T-helper 1 cell (primary cell): Measurements from ENCODE around the gene MED6.

Experiments used
- DNase-seq, 5 donors: peaks; one replicate each; pipeline ENCODE4 v3.0.0-alpha.2; 2012 to 2020

The MED6 gene

GRCh38 chr14:70597731-70598130 is 2.7 kb downstream of the MED6 start:
- DNase-seq, result no peak

- no peak for DNase-seq
These were observed 4.8 kb downstream of the MED6 start for GRCh38 chr14:70595443-70596185.

GRCh38 chr14:70594461-70594860 is 6.0 kb downstream of the MED6 start:
- DNase-seq, result no peak

DNA sequence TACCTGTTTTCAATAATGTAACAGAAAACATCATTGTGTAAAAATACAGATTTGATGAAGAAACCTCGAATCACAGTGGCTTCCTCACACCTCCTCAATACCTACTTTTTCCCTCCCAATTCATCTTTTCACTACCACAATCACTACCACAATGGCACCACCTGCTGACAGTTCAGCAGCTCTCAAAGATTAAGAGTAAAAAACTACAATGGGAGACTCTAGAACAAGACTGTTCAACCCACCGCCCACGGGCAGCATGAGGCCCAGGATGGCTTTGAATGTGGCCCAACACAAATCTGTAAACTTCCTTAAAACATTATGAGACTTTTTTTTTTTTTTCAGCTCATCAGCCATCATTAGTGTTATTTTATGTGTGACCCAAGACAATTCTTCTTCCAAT is 15.2 kb downstream of the MED6 start:
- DNase-seq, result peak in 1 of 5 donors; percentile 16

DNA sequence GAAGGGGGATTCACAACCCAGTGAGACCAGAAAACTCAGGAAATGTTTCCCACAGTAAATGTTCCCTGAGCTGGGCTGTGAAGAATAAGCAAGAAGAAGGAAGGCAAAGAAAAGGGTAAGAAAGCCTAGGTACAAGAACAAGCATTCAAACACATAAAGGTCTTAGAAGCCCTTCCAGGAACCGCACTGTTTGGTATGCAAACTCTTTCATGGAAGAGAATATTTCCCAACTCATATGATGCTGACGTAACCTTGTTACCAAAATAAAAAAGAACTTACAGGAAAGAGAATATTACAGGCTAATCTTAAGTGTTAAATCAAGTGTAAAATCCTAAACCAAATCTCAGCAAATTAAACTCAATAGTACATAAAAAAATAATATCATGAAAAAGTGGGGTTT is 23.6 kb downstream of the MED6 start:
- DNase-seq, result no peak

DNA sequence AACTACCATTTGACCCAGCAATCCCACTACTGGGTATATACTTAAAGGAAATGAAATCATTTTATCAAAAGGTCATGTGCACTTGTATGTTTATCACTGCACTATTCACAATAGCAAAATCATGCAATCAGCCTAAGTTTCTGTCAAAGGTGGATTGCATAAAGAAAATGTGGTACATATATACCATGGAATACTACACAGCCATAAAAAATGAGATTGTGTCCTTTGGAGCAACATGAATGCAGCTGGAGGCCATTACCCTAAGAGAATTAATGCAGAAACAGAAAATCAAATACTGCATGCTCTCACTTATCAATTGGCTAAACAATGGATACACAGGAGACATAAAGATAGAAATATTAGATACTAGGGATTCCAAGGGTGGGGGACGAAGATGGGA is 27.4 kb downstream of the MED6 start:
- no peak for DNase-seq

DNA sequence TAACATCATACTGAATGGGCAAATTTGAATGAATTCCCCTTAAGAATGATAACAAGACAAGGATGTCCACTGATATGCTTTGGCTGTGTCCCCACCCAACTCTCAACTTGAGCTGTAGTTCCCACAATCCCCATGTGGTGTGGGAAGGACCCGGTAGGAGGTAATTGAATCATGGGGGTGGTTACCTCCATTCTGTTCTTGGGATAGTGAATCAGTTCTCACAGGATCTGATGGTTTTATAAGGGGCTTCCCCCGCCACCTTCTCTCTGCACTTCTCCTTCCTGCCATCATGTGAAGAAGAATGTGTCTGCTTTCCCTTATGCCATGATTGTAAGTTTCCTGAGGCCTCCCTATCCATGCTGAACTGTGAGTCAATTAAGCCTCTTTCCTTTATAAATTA is 29.3 kb downstream of the MED6 start:
- no peak for DNase-seq

- DNase-seq, result peak in 1 of 5 donors; percentile 57
These were observed 32.7 kb downstream of the MED6 start for GRCh38 chr14:70567791-70568190.

GRCh38 chr14:70563869-70564268 is 36.6 kb downstream of the MED6 start:
- DNase-seq, result no peak

DNA sequence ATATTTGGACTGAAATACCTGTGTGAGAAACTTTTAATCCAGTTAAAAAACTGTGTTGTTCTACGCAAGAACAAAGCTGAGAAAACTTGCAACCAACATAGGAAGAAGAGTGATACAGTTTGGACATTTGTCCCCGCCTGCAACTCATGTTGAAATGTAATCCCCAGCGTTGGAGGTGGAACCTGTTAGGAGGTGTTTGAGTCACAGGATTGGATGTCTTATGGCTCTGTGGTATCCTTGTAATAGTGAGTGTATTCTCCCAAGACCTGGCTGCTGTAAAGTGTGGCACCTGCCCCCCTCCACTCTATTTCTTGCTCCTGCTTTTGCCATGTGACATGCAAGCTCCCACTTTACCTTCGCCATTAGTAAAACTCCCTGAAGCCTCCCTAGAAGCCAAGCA is 37.0 kb downstream of the MED6 start:
- no peak for DNase-seq

GRCh38 chr14:70558356-70558755 is 42.1 kb downstream of the MED6 start:
- no peak for DNase-seq

DNA sequence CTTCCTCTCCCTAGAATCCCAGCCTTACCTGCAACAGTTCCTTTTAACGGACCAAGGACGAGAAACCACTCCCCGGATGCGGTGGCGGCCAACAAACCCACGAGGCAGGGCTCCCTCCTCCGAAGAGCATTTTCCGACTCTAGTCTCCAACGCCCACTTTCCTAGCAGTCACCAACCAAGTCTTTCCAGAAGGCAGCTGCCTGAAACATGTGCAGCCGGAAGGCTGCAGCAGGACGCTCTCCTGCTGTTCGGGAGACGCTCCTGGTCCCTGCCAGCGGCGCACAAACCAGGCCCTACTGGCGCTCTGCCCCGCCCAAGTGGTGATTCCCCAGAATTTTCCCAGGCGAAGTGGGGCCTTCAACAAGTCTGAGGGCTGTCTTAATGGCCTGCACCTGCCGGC is 44.6 kb downstream of the MED6 start:
- DNase-seq, result no peak

DNA sequence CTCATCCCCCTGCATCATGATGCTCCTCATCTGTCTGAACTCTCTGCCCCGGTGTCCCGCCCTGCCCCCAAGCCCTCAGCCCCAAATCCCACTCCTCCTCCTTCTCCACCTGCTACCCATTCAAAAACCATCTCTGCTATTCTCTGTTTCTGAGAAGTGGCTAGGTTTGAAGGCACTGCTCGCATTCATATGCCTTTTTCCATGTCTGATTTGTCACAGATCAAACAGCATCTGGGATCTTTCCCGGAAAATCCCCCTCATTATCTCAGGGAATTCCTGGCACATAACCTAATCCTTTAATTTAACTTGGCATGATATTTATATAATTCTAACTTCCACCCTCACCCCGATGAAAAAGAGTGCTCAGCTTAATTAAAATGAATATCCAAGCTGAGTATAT is 62.4 kb downstream of the MED6 start:
- no peak for DNase-seq

DNA sequence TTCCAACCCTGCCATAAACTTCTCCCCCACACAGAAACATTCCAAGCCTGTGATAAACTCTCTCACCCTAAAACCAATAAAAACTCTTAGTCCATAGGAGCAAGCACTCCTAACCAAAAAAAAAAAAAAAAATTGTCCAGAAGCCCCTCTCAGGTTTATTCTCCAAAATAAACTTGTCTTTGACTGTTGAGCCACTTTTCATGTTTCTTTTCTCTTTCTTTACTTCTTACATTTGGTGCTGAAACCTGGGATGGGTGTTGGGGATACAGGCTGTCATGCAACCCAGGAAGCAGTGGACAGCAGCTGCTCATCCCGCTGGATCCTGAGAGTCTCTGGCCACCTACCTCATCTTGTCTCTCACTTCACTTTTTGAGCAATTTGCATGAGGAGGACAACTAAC is 63.6 kb downstream of the MED6 start:
- DNase-seq, result no peak

GRCh38 chr14:70534904-70535303 is 65.6 kb downstream of the MED6 start, which contains the start of gene ADAM20:
Gene ADAM20, minus strand, starts transcription at chr14:70535004. Its CDS starts 10,247 bp downstream, at chr14:70524757.
- DNase-seq, result no peak
